Mucosa of descending colon (tissue), 3 donors: ENCODE measurements around the gene WARS2. TPM values are rescaled to one million over a fixed set of nuclear protein-coding genes. Genes with fewer than 3 reads are reported as not detected.

Experiments used
- ATAC-seq: fragments of 200-7000 bp; cut with Tn5 transposase; one replicate; pipeline ENCODE4 v1.9.1; 2020; ENCODE audit warnings: mild to moderate bottlenecking, moderate library complexity
- DNase-seq, 3 donors: peaks; one replicate each; pipeline ENCODE4 v3.0.0-alpha.2; 2020
- H3K36me3 ChIP-seq: fragments of 200-600 bp; one replicate; pipeline ENCODE4 v1.8.0; 2021; ENCODE audit warnings: low read depth, mild to moderate bottlenecking
- H3K4me1 ChIP-seq: fragments of 200-600 bp; one replicate; pipeline ENCODE4 v1.8.0; 2021; ENCODE audit warnings: low read depth, mild to moderate bottlenecking
- H3K4me3 ChIP-seq: fragments of 200-600 bp; one replicate; pipeline ENCODE4 v1.8.0; 2021; ENCODE audit warnings: mild to moderate bottlenecking
- H3K9me3 ChIP-seq: fragments of 200-600 bp; one replicate; pipeline ENCODE4 v1.8.0; 2021; ENCODE audit warnings: mild to moderate bottlenecking
- intact Hi-C, 2 donors: fragments of 100-400 bp; cut with DNase I in 1 of 2; cut with micrococcal nuclease in 1 of 2; formaldehyde crosslinking; loops; one replicate each; pipeline versions ENCODE4 v1.11.0 to v1.11.1; 2022; cut with DNase I, micrococcal nuclease
- total RNA-seq, 3 donors: library from RNA; stranded (reverse); fragmentation: NEBNext Ultra II Directional in 2 of 3; extraction: Animal tissue kit (Norgen Biotek cat#: 25700) in 2 of 3; gene quantifications; one replicate each; pipeline versions ENCODE4 v1.2.1 to v1.2.4, GENCODE V29; 2021 to 2023
- TF ChIP-seq, protein P1 (sequence below): fragments of 200-600 bp; IDR thresholded peaks from one replicate; pipeline ENCODE4 v1.8.0; 2022; ENCODE audit warnings: antibody characterized with exemption, mild to moderate bottlenecking
- donor health status: DM: no; HTN: no; CAD: no; lungs with moderate emphysema.
- donor health status: DM: no; HTN: no; CAD: no.
- donor health status: DM: no; HTN: yes; CAD: no.

The WARS2 gene
- total RNA-seq, 3 donors from 2014 or later = 10.5 to 14.9 (median 14.5) TPM

- intact Hi-C loops = no loop called here
- DNase-seq = no peak
- TF ChIP-seq, protein P1, sequence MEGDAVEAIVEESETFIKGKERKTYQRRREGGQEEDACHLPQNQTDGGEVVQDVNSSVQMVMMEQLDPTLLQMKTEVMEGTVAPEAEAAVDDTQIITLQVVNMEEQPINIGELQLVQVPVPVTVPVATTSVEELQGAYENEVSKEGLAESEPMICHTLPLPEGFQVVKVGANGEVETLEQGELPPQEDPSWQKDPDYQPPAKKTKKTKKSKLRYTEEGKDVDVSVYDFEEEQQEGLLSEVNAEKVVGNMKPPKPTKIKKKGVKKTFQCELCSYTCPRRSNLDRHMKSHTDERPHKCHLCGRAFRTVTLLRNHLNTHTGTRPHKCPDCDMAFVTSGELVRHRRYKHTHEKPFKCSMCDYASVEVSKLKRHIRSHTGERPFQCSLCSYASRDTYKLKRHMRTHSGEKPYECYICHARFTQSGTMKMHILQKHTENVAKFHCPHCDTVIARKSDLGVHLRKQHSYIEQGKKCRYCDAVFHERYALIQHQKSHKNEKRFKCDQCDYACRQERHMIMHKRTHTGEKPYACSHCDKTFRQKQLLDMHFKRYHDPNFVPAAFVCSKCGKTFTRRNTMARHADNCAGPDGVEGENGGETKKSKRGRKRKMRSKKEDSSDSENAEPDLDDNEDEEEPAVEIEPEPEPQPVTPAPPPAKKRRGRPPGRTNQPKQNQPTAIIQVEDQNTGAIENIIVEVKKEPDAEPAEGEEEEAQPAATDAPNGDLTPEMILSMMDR = no peak
Measured at GRCh38 chr1:119009312-119009655, 131.2 kb downstream of the WARS2 start.

DNA sequence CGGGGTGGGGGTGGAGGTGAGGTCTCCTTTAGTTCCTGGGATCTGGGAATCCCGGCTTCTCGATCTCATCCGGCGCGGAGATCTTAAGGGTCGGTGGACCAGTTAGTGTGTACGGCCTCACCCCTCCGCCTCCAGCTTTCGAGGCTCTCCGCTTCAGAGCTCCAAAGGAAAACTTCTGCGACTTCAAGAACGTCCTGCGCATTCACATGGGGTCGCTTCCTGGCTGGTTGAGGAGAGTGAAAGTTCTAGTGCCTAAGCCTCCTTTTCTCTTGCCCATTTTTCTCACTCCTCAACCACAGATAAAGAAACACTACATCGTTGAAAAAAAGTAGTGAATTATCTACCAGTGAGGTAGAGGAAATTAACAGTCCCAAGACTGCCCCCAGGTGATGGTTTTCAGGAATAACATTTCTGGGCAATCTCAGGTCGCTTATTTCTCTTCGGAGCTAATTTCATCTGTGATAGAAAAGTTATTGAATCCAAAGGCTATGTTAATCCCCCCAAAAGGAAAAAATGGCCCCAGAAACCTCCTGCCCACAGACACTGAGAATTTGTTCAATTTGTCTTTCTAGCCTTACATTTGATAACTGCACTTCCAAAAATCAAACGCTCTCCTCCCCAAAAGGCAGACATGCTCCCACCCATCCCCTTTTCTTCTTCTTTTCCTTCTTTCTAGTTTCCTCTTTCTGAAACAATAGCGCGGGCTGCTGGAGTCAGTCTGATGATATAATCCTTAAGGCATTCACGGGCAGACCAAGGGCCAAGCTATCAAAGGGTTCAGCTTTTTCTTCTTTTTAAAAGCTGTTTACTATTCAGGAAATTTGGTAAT is 131.8 kb downstream of the WARS2 start:
- H3K4me3 ChIP-seq = no peak overlapping the region
- TF ChIP-seq, protein P1 = no peak
- intact Hi-C loops = no loop called here

More at GRCh38 chr1:119009312-119009655, 131.2 kb downstream of the WARS2 start:
- Histone ChIP-seq H3K9me3 (no peaks in the 10 kb centered on the region), H3K4me1 (peaks cover 12% of the 10 kb centered on the region), H3K36me3 (no peaks in the 10 kb centered on the region), H3K4me3 (no peak overlapping the region)
- ATAC-seq = no peak

DNA sequence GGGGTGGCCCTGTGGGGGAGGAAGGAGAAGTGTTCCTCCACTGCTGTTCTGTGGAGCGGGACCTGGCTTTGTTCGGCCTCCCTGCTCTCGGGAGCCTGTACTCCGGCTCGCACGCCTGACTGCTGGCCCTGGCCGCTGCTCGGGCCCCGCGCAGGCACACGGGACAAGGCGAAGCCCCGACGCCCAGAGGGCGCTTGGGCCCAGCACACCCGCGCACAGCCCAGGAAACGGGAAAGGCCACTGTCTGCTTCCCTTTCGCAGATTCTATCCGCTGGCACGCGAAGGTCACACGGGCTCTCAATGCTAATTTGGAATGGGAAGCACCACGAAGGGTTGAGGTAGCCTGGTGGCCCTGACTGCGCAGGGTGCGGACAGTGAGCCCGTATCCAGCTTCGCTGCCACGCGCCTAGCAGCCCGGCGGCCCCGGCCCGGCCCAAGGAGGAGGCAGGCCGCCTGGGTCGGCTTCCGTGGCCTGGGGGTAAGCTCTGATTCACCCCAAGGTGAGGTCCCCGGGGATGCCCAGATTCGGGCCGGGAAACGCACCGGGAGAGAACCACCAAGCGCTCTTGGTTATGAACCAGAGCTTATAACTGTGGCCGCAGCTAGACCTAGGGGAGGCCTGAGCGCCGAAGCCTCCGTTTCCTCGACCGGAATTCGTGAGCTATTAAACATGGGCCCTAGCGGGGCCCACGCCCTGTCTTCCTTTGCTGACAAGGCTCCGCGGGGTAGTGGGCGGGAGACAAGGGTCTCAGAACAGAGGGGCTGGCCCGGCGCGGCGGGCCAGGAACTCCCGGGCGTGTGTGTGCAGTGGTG is 132.6 kb downstream of the WARS2 start:
- intact Hi-C loops = no loop called here
- Histone ChIP-seq H3K4me1 (peaks cover 12% of the 10 kb centered on the region), H3K36me3 (no peaks in the 10 kb centered on the region), H3K4me3 (no peak overlapping the region), H3K9me3 (no peaks in the 10 kb centered on the region)
- DNase-seq = no peak
- TF ChIP-seq, protein P1 = no peak
- ATAC-seq = peak; percentile 43

More for the DNA sequence above, 131.8 kb downstream of the WARS2 start:
- peak in 1 of 3 donors; percentile 38 for DNase-seq
- H3K36me3 ChIP-seq = no peaks in the 10 kb centered on the region
- ATAC-seq = peak; percentile 66
- H3K4me1 ChIP-seq = peaks cover 12% of the 10 kb centered on the region
- no peaks in the 10 kb centered on the region for H3K9me3 ChIP-seq

DNA sequence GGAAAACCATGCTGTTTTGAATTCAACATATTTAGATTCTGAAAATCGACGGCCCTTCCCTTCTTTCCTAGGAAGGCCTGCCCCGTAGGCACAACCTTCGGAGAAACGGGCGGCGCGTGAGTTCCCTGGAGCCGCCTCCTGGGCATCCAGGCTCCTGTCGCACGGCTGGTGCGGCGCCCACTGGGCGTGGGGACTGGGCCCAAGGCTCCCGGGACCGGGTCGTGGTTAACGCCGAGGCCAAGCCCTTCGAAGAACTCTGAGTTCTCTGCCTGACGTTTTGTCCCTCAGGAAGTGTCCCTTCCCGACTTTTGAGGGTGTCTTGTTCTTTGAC is 133.1 kb downstream of the WARS2 start:
- Histone ChIP-seq H3K4me3 (no peak overlapping the region), H3K36me3 (no peaks in the 10 kb centered on the region), H3K9me3 (no peaks in the 10 kb centered on the region), H3K4me1 (peaks cover 16% of the 10 kb centered on the region)
- TF ChIP-seq, protein P1 = no peak
- intact Hi-C loops = no loop called here
- no peak for DNase-seq
- peak; percentile 25 for ATAC-seq

GRCh38 chr1:119006406-119007279 is 133.8 kb downstream of the WARS2 start:
- Histone ChIP-seq H3K4me3 (no peak overlapping the region), H3K4me1 (peaks cover 20% of the 10 kb centered on the region), H3K9me3 (no peaks in the 10 kb centered on the region), H3K36me3 (no peaks in the 10 kb centered on the region)
- no peak for ATAC-seq
- intact Hi-C loops = no loop called here
- no peak for DNase-seq
- TF ChIP-seq, protein P1 = no peak
